HCT116 (cell line): ENCODE measurements around the gene SLC25A30. TPM values are rescaled to one million over a fixed set of nuclear protein-coding genes. Genes with fewer than 3 reads are reported as not detected.
"Not testable (repeated sequence)": the region's sequence is repeated elsewhere in the genome, so short reads cannot be mapped to it uniquely, and the experiment has no call there.

Source experiments
- ATAC-seq: fragments of 200-7000 bp; cut with Tn5 transposase; 2 replicates; pipeline ENCODE4 v1.9.1; 2020; ENCODE audit warnings: mild to moderate bottlenecking, moderate library complexity
- BruUV-seq: library from RNA; stranded (reverse); fragments of 400-500 nt; replicated peaks from 2 replicates; lab custom pipeline; 2021; lab: Mats Ljungman, UMichigan
- CTCF ChIA-PET: fragments of 300-600 bp; sonication (Branson Sonifier 250); formaldehyde crosslinking; loops from one replicate; lab custom pipeline; 2021; ENCODE audit warnings: antibody characterized with exemption; lab: Charles Lee
- POLR2A ChIA-PET: fragments of 300-600, 350-600 bp; sonication (Branson Sonifier 250); formaldehyde crosslinking; loops from one replicate; lab custom pipeline; 2021; ENCODE audit warnings: antibody characterized with exemption; lab: Charles Lee
- RAD21 ChIA-PET, 2 experiments: fragments of 300-600 bp; sonication (Branson Sonifier 250); formaldehyde crosslinking; loops; one replicate each; lab custom pipeline; 2023; ENCODE audit warnings: low total read pairs in 2 of 2; ENCODE audit not compliant: uncharacterized antibody in 2 of 2, unreplicated experiment in 2 of 2, low non-redundant PET in 1 of 2; lab: Charles Lee
- DNase-seq: peaks from one replicate; pipeline ENCODE4 v3.0.0-alpha.2; 2010; ENCODE audit warnings: low read depth, low spot score
- H2AFZ ChIP-seq: fragments of 200-600 bp; shearing (Covaris generic), sonication (generic); 2 replicates; pipeline ENCODE4 v1.6.1; 2017; ENCODE audit warnings: low read depth, mixed run types, mixed read lengths, antibody characterized with exemption, low read length; ENCODE audit not compliant: poor library complexity, severe bottlenecking
- H3K27ac ChIP-seq: 2 replicates; pipeline ENCODE4 v1.5.1; 2012; ENCODE audit warnings: low read depth, low read length
- H3K27me3 ChIP-seq: fragments of 200-600 bp; sonication (generic); 2 replicates; pipeline ENCODE4 v1.6.1; 2016; ENCODE audit warnings: mixed run types, low read length, mixed read lengths; ENCODE audit not compliant: insufficient read depth
- H3K36me3 ChIP-seq, 2 experiments: fragments of 200-500 bp in 1 of 2; fragments of 200-600 bp in 1 of 2; sonication (Bioruptor generic) in 1 of 2; sonication (generic) in 1 of 2; 2 replicates each; pipeline versions ENCODE4 v1.5.1 to v1.6.1; 2014 to 2016; ENCODE audit warnings: low read length in 2 of 2, inconsistent platforms in 1 of 2, mixed read lengths in 1 of 2, mixed run types in 1 of 2; ENCODE audit not compliant: insufficient read depth in 2 of 2, control insufficient read depth in 1 of 2
- H3K4me1 ChIP-seq, 2 experiments: fragments of 200-600 bp in 1 of 2; sonication (generic) in 1 of 2; 2 replicates each; pipeline versions ENCODE4 v1.5.1 to v1.6.1; 2012 to 2017; ENCODE audit warnings: low read length in 2 of 2, inconsistent platforms in 1 of 2, mild to moderate bottlenecking in 1 of 2, mixed read lengths in 1 of 2, mixed run types in 1 of 2, moderate library complexity in 1 of 2; ENCODE audit not compliant: insufficient read depth in 2 of 2, control insufficient read depth in 1 of 2
- H3K4me2 ChIP-seq: fragments of 200-600 bp; sonication (generic); 2 replicates; pipeline ENCODE4 v1.6.1; 2017; ENCODE audit warnings: mixed run types, low read length, mixed read lengths
- H3K4me3 ChIP-seq, 2 experiments: fragments of 200-600 bp in 1 of 2; sonication (generic) in 1 of 2; replicated peaks in 1 of 2; 2 replicates each; pipeline ENCODE4 v1.5.1; 2011 to 2016; ENCODE audit warnings: low read length in 2 of 2, control low read depth in 1 of 2, low read depth in 1 of 2, mild to moderate bottlenecking in 1 of 2, mixed read lengths in 1 of 2, mixed run types in 1 of 2
- H3K79me2 ChIP-seq: fragments of 200-600 bp; sonication (generic); 2 replicates; pipeline ENCODE4 v1.6.1; 2017; ENCODE audit warnings: mild to moderate bottlenecking, mixed run types, low read length, moderate library complexity, mixed read lengths; ENCODE audit not compliant: insufficient read depth
- H3K9ac ChIP-seq: fragments of 200-600 bp; sonication (generic); 2 replicates; pipeline ENCODE4 v1.6.1; 2016; ENCODE audit warnings: low read length, mixed read lengths
- H3K9me2 ChIP-seq: fragments of 200-600 bp; sonication (generic), shearing (Covaris generic); 2 replicates; pipeline ENCODE4 v1.6.1; 2017; ENCODE audit warnings: mixed run types, mild to moderate bottlenecking, moderate library complexity; ENCODE audit not compliant: insufficient read depth
- H3K9me3 ChIP-seq, 2 experiments: fragments of 200-500 bp in 1 of 2; fragments of 200-600 bp in 1 of 2; sonication (Bioruptor generic) in 1 of 2; sonication (generic) in 1 of 2; 2 replicates each; pipeline ENCODE4 v1.6.1; 2014 to 2017; ENCODE audit warnings: low read length in 2 of 2, mixed read lengths in 2 of 2, inconsistent platforms in 1 of 2, low read depth in 1 of 2, mild to moderate bottlenecking in 1 of 2, mixed run types in 1 of 2, moderate library complexity in 1 of 2; ENCODE audit not compliant: control insufficient read depth in 1 of 2, insufficient read depth in 1 of 2
- H4K20me1 ChIP-seq: fragments of 200-600 bp; sonication (generic), shearing (Covaris generic); 2 replicates; pipeline ENCODE4 v1.6.1; 2017; ENCODE audit warnings: mixed run types, mild to moderate bottlenecking, moderate library complexity; ENCODE audit not compliant: insufficient read depth
- ATF3 ChIP-seq: IDR thresholded peaks from 2 replicates; pipeline ENCODE4 v1.6.1; 2012
- EGR1 ChIP-seq: IDR thresholded peaks from 2 replicates; pipeline ENCODE4 v1.6.1; 2012; ENCODE audit warnings: low read depth
- FOSL1 ChIP-seq: IDR thresholded peaks from 2 replicates; pipeline ENCODE4 v1.6.1; 2012; ENCODE audit warnings: low read depth
- RAD21 ChIP-seq: IDR thresholded peaks from 2 replicates; pipeline ENCODE4 v1.6.1; 2012; ENCODE audit warnings: low read depth, mild to moderate bottlenecking
- REST ChIP-seq: IDR thresholded peaks from 2 replicates; pipeline ENCODE4 v1.6.1; 2012; ENCODE audit warnings: low read depth
- SIN3A ChIP-seq: IDR thresholded peaks from 2 replicates; pipeline ENCODE4 v1.6.1; 2012; ENCODE audit warnings: low read depth
- YY1 ChIP-seq: IDR thresholded peaks from 2 replicates; pipeline ENCODE4 v1.6.1; 2011; ENCODE audit warnings: low read length, low read depth, moderate library complexity, mild to moderate bottlenecking; ENCODE audit not compliant: insufficient replicate concordance; ENCODE audit errors: extremely low read depth
- ZNF274 ChIP-seq: fragments of 200-500 bp; sonication (Bioruptor generic); IDR thresholded peaks from 2 replicates; pipeline ENCODE4 v1.6.1; 2014; ENCODE audit warnings: mild to moderate bottlenecking, low read depth, low read length, inconsistent platforms
- intact Hi-C: fragments of 100-400 bp; cut with micrococcal nuclease; formaldehyde crosslinking; loops from 2 replicates; pipeline ENCODE4 v1.10.0; 2022
- total RNA-seq: library from RNA; stranded (reverse); gene quantifications from one replicate; pipeline ENCODE4 v1.2.1, GENCODE V29; 2021; ENCODE audit not compliant: unreplicated experiment

SLC25A30 gene
- total RNA-seq, 1 experiment from 2014 or later, result 29.2 TPM

- TF ChIP-seq REST (no peak), YY1 (no peak), ZNF274 (no peak), SIN3A (no peak)
These were observed 15.2 kb upstream of the SLC25A30 start (continued) for GRCh38 chr13:45433381-45433790.

- Histone ChIP-seq H3K9ac (no peak overlapping the region), H3K9me3 (no peaks in the 10 kb centered on the region), H2AFZ (no peak overlapping the region), H3K9me2 (no peaks in the 10 kb centered on the region), H3K4me1 (no peaks in the 10 kb centered on the region), H3K36me3 (no peaks in the 10 kb centered on the region), H4K20me1 (no peaks in the 10 kb centered on the region), H3K27ac (no peak overlapping the region), H3K27me3 (no peaks in the 10 kb centered on the region), H3K4me3 (no peak overlapping the region), H3K4me2 (no peak overlapping the region), H3K79me2 (no peaks in the 10 kb centered on the region)
- ATAC-seq (no peak), DNase-seq (no peak)
- intact Hi-C loops, result no loop called here
- ChIA-PET POLR2A (no interaction called here), RAD21 (interaction anchor here in 1 of 2 experiments (0.6 kb wide), 1 partner anchor 14 kb away, joined by 3 read pairs; the partner anchor contains the start of gene SLC25A30), CTCF (no interaction called here)
- BruUV-seq, result no TSS peak
- no peak for TF ChIP-seq YY1
- no peak for TF ChIP-seq FOSL1
- TF ChIP-seq EGR1, result no peak
- TF ChIP-seq ATF3, result no peak
- TF ChIP-seq RAD21, result no peak
- TF ChIP-seq REST, result no peak
These were observed 14.7 kb upstream of the SLC25A30 start for GRCh38 chr13:45432737-45433380.

GRCh38 chr13:45426056-45426841, 8.1 kb upstream of the SLC25A30 start:
- POLR2A ChIA-PET, H3K9me2 ChIP-seq, CTCF ChIA-PET, H3K27me3 ChIP-seq, BruUV-seq, H3K4me2 ChIP-seq, ATAC-seq, H3K36me3 ChIP-seq, intact Hi-C loops, H4K20me1 ChIP-seq, RAD21 ChIA-PET, H2AFZ ChIP-seq, H3K4me1 ChIP-seq, DNase-seq, H3K9ac ChIP-seq, H3K27ac ChIP-seq, H3K9me3 ChIP-seq, H3K79me2 ChIP-seq, H3K4me3 ChIP-seq: not testable (repeated sequence)
